ENCODE measurements around the gene GPR158.

GPR158 gene

DNA sequence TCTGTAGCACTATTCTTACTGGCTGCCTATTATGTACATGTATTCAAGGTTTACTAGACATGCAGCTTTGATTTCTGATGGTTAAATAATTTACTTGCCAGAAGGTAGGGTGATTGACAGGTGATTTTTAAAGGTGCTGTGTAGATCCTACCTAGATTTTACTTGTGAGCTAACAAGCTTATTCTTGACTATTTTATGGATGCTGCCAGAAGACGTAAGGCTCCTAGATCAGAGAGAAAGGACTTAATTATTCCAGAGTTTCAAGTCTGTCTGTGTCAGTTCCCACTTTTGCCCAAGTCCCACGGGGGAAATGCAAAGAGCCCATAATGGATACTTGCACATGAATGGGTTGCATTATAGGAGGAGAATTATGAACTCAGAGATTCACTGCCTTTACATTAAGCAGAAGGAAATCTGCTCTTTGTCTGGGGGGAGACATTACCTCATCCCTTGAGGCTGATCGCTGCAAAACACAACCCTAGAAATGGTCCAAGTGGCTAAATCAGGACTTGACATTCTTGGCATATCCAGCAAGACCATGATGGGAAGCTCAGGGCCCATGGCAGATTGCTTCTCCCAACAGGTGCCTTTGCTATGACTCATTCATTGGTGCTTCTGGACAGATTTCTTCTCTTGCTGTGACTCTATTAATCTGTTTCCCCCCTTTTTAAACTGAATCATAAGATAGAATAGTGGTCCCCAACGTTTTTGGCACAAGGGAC, 32.1 kb downstream of the GPR158 start:
- DNase-seq (ENCODE audit: low read depth): no peak

DNA sequence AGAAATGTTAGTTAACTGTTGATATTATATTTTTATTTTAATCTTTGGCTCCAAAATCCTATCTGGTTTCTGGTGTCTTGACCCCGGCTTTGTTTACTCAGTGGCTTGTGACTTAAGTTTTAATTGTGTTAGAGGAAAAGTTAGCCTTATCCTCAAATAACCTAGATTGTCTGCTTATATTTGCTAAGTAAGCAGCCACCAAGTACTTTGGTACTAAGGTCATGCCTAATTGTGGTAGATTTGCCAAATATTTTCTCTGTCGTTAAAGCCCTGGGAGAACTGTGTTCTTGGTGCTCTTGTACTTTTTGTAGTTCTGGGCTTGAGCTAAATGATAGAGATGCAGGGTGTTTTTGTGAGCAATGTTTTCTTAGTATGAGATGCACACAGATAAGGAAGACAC, 34.8 kb downstream of the GPR158 start:
- no peak for DNase-seq (ENCODE audit: low read depth)

DNA sequence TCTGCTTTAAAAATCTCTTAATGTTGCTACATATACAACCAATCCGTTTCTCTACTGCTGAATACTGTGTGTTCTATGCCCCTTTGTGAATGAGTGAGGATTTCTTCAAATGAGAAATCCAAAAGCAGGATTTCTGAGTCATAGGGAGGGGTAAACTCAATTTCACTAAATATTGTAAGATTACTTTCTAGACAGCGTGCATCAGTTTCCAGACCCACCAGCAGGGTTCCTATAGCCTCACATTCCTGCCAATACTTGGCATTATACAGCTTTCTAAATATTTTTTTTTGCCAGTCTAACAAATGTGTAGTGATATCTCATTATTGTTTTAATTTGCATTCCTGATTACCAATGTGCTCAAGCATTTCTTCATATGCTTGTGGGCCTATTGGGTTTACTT, 35.5 kb downstream of the GPR158 start:
- no peak for DNase-seq (ENCODE audit: low read depth)

DNA sequence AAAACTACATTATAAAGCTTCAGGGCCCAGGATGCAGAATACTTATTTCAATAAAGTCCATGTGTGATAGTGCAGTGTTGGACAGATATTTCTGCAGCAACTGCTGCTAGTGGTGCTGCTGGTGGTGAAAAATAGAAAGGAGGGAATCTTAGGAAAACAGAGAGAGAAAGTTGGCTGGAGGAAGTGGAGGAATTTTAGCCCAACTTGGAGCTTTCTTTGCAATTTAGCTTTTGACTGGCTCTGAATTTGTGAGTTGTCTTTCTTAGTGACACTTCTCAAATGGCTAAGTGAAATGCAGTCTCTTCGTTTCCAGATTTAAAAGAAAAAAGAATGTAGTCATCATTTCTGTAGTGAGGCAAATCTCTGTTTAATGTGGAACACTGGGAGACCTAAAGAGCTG, 45.4 kb downstream of the GPR158 start:
- no peak for DNase-seq (ENCODE audit: low read depth)

DNA sequence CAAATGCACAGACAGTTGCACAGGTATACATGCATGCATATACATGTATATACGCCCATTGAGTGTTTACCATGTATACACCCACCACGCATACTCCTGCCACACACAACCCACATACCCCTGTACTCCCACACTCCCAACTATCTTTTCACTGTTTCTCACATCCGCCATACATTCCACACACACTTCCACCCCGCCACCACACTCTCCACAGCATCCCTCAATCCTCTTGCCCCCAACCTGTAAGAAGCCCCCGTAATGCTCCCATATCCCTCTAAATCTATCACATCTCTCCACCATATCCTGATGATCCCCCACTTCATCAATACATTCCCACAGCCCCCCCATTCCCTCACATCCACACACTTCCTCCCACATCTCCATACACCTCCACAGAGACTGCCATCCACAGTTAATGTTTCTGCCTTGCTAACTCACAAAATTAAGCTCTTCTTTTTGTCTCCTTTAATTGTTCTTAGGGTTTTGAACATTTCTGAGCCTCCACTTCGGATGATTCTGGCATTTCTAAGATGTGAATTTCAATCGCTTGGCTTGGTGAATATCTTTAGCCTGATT, 47.4 kb downstream of the GPR158 start:
- DNase-seq (ENCODE audit: low read depth): no peak

DNA sequence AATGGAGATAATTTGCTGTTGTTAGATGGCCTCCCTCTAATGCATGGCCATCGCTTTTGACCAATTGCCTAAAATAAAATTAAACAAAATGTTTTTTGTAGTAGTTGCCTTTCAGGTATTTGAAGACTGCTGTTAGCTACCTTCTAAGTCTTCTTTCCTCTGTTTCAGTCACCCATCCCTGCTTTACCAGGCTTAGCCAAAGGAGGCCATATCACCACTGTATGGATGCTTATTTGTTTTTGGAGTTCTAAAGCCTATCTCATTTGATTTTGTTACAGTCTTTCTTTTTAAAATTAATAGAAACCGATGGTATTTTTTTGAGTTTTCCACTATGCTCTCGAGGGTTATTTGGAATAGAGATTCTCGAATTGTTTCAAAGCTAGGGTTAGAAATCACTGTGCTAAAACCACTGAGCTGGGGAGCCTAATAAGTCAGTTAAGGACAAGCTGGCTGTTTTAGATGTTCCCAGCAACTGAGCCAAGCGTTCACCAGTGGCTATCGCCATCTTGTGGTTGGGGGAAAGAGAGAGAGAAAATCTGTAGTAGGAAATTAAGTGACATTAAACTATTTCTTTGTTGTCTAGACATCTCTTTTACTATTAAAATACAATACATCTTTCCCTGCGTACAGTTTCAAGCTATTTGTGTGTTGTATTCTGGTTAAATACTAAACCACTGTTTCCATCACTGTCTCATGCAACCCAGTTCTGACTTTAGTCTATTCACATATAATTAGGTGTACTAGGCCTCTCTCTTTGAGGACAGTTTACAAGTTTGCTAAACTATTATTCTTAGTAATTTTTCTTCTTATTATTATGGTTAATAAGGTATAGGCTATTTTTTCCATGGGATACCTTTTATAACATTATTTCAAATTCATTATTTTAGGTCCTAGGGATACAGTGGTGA, 52.2 kb downstream of the GPR158 start:
- DNase-seq (ENCODE audit: low read depth): no peak

DNA sequence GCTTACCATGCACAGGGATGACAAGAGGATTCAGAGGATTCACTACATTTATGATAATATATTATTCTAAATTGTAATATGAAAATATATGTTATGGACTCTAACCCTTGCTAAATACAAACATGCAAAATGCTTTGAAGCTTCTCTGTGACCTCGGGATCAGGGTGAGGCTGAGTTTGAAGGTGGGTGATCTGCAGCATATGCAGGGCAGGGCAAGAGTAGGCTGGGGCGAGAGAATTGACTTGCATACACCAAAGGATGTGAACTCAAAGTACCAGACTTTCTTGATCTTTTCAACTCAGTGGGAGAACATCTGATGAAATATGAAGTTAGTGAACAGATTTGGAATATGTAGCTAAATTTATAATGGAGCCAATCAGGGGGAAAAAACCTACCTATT, 57.0 kb downstream of the GPR158 start:
- DNase-seq (ENCODE audit: low read depth): no peak

DNA sequence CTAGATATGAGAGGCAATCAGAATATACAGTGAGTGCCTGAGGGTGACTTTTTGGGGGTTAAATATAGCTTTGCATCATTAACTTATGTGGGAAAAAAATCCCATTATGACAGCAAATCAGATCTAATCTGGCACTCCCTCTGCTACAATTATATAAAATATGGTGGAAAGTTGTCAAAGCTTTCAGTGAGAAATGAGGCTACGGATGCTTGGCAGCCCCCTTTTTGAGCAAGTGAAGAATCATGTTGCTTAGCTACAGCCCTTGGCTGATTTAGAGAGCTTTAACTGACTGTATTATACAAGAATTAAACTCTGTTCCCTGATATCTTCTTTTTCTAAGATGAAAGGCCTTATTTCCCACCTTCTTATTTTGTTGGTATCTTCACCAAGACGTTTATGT, 57.4 kb downstream of the GPR158 start:
- DNase-seq (ENCODE audit: low read depth): no peak

DNA sequence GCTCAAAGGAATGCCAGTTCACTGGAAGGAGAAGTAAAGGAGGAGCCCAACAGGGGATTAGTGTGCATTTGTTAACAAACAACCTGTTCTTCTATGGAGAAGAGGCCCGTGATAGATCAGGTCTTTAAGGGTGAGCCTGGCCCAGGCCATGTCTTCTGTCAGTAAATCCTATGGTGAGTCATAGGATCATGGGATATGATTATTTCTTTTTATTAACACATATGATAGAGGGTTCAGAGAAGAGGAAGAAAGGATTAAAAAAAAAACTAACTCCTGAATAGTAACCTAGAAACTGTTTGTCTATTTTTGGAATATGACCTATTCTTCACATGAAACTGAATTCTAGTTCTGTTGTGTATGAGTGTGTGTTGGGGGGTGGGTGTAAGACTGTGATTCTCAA, 70.4 kb downstream of the GPR158 start:
- DNase-seq (ENCODE audit: low read depth): no peak

DNA sequence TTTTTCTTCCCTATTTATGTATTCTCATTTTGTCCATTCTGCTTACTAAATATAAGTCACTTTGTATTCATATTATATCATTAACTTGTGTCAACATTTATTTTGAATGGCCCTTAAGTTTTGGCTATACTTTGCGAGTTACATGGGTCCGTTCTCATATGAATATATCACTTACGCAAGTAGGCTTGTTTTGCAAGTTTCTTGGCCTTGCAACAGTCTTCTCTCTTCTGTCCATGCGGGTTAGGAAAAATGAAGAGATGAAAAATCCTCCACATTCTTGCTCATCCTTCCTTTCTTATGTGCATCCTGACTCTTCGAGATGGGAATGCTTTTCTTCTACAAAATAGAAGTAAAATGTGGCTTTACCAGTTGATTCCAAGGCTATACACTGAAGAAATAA, 82.8 kb downstream of the GPR158 start:
- no peak for DNase-seq (ENCODE audit: low read depth)

DNA sequence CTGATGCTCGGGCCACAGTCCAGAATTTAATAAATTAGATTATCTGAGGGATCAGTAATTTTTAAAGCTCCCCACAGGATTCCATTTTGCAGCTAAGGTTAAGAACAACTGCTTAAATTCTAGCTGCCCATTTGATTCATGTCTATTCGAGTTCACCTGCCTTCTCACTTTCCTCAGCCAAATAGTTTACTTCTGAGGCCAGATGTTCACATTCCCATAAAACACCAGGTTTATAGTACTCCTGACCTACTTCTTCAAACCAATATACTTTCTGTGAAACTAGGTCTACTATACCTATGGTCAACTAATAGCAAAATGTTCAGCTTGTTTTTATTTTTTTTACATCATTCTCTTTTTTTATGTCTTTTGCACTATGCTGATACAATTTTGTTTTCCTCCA, 86.3 kb downstream of the GPR158 start:
- no peak for DNase-seq (ENCODE audit: low read depth)

DNA sequence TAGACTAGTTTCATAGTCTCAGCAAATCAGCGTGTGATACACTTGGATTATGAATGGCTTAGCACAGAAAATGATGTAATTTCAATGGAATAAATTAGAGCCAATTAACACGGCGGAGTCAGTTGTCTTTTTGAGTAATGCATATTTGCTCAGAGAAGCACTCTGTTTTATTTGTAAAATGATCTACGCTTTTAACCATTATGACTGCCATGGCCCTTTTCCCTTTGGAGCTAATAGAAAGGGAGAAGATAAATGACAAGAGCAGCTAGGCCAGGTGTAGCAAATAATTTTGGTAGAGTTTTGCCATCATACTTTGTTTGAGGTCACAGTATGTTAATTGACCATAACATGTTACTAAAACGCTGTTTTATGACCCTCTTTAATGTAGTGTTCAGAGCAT, 86.8 kb downstream of the GPR158 start:
- no peak for DNase-seq (ENCODE audit: low read depth)

DNA sequence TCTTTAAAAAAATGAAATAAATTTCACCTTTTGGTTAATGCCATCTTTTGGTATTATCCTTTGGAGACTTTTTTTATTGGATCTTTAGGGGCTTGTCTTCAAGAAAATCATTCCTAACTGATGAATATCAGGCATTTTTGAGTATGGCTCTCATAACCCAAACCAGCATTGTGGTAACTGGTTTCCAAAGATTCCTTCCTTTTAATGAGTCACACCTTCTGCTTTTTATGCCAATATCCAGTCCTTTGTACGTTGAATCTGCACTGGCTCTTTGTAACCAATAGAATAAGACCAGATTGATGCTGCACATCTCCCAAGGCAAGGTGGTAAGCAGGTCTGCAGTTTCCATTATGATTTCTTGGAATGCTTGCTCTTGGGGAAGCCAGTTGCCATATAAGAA, 89.1 kb downstream of the GPR158 start:
- DNase-seq (ENCODE audit: low read depth): no peak

DNA sequence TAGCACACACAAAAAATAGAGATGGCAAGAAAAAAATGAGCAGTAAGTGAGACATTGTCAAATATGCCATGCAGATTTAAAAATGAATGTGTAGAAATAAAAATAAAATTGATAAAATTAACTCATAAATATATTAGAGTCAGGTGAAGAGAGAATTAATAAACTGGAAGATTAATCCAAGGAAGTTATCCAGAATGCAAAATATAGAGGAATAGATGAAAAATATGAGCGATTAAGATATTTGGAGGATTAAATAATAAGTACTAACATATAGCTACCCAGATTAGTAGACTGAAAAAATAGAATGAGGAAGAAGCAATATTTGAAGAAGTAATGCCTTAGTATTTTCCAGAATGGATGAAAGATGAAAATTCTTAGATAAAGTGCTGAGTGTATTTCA, 103.4 kb downstream of the GPR158 start:
- no peak for DNase-seq (ENCODE audit: low read depth)

DNA sequence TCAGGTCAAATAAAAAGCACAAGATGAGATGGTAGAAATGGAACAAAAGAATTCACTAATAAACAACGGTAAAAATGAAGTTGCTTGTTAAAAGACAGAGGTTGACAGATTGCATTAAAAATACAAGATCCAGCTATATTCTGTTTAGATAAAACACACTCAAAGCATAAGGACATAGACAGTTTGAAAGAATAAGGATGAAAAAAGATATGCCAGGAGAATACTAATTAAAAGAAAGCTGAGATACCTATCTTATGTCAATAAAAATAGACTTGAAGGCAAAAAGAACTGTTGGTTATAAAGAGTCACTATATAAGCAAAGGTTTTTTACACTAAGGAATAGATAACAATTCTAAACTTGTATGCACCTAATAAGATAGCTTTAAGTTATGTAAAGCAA, 105.3 kb downstream of the GPR158 start:
- DNase-seq (ENCODE audit: low read depth): no peak

DNA sequence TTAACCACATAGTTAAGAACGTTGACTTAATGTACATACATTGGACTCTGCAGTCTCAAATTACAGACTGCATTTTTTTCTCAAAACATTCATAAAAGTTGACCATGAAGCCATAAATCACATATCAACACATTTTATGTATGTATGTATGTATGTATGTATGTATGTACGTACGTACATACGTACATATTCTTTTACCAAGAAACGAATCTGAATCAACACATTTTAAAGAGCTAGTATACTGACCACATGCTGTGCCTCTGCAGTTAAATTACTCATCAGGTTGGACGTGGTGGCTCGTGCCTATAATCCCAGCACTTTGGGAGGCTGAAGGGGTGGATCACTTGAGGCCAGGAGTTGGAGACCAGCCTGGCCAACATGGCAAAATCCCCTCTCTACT, 105.8 kb downstream of the GPR158 start:
- DNase-seq (ENCODE audit: low read depth): no peak

DNA sequence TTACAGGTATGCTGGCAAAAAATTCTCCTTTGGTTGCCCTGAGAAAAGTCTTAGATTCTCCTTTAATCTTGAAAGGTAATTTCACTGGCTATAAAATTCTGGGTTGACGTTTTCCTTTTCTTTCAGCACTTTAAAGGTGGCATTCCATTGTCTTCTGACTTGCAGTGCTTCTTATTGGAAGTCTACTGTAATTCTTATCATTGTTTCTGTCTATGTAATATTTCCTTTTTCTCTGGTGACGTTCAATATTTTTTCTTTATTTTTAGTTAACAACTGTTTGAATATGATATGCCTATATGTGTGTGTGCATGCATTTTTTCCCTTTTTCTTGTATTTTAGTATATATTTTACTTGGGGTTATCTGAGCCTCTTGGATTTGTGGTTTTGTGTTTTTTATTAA, 111.0 kb downstream of the GPR158 start:
- no peak for DNase-seq (ENCODE audit: low read depth)

DNA sequence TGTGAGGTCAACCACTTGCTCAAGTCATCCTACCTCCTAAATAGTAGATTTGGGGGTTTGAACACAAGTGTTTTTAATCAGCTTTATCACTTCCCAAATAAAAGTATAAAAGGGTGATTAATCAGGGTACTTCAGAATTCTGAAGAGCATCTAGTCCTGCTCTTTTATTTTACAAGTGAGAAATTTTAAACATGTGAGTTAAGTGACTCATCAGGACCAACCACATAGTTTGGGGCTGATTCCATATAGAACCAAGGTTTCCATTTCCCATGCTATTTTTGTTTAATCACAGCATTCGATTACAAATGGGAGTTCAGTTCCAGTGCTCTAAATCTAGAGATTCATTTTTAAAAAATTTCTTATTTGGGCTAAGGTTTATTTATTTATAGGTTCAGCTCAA, 113.4 kb downstream of the GPR158 start:
- no peak for DNase-seq (ENCODE audit: low read depth)

DNA sequence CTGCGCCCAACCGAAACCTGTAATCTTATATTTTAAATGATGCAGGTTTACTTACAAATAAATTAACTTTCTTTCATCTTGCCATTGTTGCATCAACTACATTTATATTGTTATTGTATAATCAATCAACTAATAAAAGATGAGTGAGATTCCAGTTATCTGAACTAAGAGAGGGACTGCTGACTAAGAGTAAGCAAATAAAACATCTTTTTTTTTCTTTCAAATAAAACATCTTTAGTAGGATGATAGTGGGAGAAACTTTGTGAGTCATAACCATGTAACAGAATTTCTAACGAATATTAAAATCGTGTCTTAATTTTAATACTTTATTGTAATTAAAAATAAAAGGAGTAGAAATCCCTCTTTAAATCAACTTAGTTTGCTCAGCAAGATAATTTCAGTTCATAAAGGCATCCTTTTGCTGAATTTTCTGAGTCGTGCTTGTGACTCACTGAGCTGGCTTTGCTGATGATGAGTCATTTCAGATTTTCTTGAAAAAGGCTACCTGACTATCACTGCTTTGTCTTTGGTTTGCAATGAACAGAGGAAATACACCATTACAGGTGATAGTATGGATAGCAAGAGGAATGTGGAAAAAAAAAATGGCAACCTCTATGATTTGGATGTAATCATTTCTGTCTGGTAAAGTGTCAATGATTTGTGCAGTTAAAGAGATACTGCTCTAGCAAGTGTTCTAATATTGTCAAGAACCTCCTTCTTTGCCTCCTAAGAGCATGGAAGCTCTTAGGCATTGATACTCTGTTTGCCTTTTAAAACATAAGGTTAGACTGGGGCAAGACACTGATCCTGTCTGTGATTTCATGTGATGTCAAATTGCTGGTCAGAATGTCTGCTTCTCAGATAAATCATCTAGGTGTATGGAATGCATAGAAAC, 119.5 kb downstream of the GPR158 start:
- DNase-seq (ENCODE audit: low read depth): no peak

DNA sequence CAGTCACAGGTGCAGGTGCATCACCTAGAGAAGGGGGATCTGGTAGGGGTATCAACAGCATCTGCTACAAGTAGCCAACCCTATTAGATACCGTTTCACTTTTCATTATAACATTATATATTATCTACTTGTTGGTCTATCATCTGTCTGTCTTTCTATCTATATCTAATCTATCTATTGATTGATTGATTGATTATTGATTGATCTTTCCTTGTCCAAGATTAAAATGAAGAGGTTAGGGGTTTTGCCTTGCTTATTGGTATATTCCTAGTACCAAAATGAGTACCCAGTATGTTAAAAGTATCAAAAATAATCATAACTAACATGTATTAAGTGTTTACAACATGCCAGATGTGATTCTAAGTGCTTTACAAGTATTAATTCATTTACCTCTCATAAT, 121.5 kb downstream of the GPR158 start:
- no peak for DNase-seq (ENCODE audit: low read depth)

DNA sequence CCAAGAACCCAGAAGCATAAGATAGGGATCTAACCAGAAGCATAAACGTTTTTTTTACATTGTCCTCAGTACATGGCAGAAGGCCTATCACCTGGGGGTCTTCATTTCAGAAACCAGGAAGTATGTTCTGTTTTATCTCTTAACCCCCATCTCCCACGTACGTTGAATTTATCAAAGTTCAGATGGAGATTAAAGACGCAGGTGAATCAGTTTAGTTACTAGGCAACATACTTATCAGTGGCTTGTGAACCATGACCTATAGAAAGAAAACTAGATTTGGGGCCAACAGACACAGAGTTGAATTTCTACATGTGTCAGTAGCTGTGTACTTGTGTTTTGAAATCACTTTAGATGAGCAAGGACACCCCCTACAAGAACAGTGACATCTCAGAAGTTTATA, 122.7 kb downstream of the GPR158 start:
- no peak for DNase-seq (ENCODE audit: low read depth)

DNA sequence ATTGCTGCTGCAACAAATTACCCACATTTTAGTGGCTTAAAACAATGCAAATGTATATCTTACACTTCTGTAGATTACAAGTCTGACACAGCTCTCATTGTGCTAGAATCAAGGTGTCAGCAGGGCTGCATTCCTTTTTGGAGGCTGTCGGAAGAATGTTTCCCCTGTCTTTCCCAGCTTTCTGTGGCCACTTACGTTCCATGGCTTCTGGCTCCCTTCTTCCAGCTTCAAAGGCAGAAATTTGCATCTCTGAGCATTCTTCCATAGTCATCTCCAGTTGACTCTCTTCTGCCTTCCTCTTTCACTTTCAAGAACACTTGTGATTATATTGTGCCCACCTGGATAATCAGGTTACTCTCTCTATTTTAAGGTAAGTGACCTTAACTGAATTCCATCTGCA, 125.3 kb downstream of the GPR158 start:
- no peak for DNase-seq (ENCODE audit: low read depth)

Measured in stimulated activated CD8-positive, alpha-beta memory T cell treated with anti-CD3 and anti-CD28 coated beads, Interleukin-7, amount 100 ng/mL, for 24 hours (primary cell).